DMS114 treated with DMSO at 0.1 percent for 48 hours (cell line): Measurements from ENCODE around the gene MTERF1.
"Not testable (repeated sequence)": the region's sequence is repeated elsewhere in the genome, so short reads cannot be mapped to it uniquely, and the experiment has no call there.

Source experiments
- DNase-seq: peaks from one replicate; lab custom pipeline; 2025; ENCODE audit not compliant: unreplicated experiment; lab: John Stamatoyannopoulos, UW

Gene MTERF1

DNA sequence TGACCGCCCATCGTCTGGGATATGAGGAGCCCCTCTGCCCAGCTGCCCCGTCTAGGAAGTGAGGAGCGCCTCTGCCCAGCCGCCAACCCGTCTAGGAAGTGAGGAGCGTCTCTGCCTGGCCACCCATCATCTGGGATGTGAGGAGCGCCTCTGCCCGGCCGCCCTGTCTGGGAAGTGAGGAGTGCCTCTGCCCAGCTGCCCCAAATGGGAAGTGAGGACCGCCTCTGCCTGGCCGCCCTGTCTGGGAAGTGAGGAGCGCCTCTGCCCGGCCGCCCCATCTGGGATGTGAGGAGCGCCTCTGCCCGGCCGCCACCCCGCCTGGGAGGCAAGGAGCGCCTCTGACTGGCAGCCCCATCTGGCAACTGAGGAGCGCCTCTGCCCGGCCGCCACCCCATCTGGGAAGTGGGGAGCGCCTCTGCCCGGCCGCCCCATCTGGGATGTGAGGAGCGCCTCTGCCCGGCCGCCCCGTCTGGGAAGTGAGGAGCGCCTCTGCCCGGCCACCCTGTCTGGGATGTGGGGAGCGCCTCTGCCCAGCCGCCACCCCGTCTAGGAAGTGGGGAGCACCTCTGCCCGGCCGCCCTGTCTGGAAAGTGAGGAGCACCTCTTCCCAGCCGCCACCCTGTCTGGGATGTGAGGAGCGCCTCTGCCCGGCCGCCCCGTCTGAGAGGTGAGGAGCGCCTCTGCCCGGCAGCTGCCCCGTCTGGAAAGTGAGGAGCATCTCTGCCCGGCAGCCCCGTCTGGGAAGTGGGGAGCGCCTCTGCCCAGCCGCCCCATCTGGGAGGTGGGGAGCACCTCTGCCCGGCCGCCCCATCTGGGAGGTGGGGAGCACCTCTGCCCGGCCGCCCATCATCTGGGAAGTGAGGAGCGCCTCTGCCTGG is 7.1 kb upstream of the MTERF1 start:
- DNase-seq = not testable (repeated sequence)

DNA sequence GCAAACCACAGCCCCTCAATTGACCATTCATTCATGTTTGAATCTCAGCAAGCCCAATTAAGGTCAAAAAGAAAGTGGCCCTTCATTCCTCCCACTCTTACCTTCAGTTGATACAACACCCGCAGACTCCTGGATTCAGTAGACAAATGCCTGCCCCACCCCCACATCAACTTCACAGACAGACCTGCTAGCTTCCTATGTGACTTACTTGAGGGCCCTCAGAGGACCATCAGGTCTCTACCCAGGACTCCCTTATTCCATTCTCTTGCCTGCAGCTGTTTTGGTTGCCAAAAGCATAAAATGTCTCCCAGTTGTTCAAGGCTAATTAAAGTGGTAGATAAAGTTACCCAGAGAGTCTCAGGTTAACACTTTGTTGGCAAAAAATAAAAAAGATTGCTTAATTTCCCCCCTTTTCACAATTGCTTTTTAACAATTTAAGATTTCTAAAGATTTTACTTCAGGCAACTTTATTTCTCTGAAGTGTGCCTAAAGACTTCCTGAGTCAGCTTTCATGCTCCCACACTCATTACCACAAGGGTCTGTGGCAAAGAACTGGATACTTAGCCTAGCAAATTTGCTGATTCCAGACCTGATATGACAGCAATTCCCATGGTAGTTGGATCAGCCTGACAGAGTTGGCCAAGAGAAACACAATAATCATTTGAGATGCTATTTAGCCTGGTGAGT is 3.3 kb upstream of the MTERF1 start:
- DNase-seq = no peak

DNA sequence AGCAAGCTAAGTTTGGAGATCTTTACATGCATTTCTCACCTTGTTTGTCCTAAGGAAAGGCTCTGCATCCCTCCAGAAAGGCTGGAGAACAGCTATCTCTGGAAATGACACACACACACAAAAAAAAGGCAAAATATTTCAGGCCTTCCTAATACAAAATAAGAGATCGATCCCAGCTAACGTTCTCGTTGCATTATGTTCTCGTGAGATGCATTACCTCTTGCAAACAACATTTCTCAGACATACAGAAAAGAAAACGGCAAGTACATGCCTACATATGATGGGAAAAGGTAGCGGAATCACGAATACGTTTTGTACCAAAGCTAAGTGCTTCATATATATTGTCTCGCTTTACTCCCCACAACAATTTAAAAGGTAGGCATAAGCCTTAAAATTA is 488 bp downstream of the MTERF1 start:
- no peak for DNase-seq

DNA sequence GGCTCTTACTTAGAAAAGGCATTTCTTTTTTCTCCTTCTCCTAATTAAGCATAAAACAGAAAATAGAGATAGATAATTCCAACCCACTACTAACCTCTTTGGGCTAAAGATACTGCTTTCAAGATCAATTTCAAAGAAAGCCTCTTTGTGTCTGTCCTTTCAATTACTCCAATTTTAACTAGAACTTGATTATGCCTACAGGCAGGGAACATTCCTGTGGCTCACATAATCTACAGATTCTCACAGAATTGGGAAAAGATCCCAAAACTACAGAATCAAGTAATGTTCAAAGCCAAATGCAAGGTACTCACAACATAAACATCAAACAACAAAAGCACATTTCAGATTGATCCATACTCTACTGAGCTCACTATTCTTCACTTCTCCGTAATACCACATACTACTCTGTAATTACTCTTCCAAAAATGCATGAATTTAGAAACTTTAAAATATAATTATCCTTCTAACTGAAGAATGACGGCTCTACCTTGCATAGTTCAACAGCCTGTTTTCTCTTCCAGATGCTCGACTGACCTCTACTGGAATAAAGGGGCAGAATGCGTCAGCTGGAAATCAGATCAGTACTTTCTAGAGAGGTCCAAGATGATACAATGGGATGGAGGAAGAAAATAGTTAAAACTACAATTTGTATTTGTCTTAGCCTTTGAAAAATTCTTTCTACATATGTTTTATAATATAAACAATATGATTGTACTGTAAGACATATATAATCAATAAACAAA is 3.9 kb downstream of the MTERF1 start:
- DNase-seq = no peak

DNA sequence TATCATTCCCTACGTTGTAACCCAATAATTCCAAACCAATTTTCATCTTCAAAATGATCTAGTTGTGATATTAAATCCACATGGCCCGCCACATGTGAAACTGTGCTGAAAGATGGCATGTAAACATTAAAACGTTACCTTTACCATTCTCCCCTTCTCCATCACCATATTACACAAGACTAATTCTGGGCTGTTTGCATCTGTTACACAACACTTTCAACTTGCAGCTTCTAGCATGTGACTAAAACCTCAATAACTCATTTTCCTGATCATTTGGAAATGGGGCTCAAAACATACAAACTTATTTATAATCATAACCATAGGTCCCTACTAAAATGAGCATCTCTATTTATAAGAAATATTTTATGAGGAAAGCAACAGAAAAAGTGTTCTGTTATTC is 4.7 kb downstream of the MTERF1 start:
- no peak for DNase-seq

DNA sequence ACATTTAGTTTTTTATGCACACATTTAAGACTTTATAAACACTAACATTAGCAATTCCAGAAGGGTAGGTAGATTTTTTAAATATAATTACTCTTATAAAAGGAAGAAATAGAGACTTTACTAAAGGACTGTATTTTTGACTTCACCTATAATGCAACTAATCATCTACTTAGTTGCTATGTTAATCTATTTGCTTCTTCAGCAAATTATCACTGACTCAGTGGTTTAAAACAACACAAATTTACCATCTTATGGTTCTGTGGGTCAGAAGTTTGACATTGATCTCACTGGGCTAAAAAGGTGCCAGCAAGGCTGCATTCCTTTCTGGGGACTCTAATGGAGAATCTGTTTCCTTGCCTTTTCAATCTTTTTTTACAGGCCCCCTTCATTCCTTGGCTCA is 7.6 kb downstream of the MTERF1 start:
- no peak for DNase-seq

DNA sequence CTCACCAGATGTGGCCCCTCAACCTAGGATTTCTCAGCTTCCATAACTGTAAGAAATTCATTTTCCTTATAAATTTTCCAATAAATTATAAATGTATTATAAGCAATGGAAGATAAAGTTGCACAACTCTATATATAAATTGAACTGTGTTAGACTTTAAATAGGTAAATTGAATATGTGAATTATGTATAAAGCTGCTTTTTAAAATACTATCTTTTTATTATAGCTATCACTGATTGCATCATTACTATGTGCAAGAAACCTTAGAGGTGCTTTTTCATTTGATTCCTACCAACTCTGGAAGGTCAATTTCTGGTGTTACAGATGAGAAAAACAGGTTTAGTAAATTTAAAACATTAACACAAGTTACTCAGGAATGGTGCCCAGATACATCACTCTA is 8.4 kb downstream of the MTERF1 start:
- no peak for DNase-seq

DNA sequence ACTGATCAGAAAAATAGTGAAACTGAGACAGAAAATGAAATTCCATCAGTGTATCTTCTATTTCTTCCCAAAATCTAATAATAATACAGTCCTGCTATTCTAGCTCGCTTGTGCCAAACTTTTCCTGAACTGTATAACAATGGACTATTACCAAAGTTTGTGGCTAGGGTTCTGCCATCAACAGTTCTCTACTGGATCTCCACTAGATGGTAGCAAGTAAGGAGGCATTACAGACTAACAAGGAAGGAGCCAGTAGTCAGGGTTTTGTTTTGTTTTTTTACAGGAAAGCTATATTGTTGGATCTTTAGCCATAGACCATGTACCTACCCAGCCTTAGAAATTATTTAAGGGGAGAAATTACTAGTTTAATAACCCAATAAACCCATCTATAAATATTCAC is 10.8 kb downstream of the MTERF1 start:
- no peak for DNase-seq

DNA sequence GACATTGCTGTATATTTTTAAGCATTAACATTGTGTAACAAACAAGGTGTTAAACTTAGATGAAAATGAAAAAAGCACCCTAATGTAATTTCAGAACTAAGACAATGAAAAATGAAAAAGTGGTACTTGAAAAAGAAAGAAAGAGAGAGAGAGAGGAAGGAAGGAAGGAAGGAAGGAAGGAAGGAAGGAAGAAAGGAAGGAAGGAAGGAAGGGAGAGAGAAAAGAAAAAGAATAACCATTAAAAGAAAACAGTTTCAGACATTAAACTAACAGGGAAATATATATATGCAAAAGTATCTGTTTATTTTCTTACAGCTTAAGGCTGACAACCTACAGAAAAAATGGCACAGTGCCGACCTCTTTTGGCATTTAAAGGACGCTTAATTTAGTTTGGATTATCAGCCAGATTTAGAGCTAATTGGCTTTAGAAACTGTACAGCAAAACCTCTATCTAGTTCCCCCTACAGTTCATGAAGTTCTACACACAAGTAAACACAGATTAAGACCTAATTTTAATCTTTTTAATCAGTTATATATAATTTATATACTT is 13.8 kb downstream of the MTERF1 start:
- no peak for DNase-seq

DNA sequence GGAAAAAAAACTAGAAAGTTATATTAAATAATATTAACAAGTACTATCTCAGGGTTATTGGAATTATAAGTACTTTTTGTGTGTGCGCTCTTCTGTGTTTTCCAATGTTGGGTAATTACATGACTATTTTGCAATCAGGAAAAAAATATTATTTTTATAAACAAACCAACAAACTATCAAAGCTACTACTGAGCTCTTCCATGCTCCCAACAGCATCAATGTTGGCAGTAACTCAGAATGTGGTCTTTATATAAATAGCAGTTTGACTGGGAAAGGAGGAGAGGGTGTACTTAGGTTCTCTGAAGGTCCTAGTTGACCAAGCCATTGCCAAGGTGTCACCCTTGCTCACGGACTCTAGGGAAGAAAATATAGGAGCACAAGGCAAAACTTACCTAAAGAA is 15.0 kb downstream of the MTERF1 start:
- no peak for DNase-seq

DNA sequence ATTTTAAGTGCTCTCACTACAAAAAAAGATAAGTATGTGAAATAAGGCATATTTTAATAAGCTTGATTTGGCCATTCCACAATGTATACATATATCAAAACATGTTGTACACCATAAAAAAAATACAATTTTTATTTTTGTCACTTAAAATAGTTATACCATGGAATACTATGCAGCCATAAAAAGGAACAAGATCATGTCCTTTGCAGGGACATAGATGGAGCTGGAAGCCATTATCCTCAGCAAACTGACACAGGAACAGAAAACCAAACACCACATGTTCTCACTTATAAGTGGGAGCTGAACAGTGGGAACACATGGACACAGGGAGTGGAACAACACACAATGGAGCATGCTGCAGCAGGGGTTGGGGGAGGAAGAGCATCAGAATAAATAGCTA is 15.9 kb downstream of the MTERF1 start:
- DNase-seq = not testable (repeated sequence)

DNA sequence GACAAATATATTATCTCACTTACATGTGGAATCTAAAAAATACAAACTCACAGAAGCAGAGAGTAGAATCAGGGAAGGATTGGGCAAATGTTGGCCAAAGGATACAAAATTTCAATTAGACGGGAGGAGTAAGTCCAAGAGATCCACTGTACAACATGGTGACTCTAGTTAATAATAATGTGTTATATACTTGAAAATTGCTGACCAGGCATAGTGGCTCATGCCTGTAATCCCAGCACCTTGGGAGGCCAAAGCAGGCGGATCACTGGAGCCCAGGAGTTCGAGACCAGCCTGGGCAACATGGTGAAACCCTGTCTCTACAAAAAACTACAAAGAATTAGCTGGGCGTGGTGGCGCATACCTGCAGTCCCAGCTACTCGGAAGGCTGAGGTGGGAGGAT is 16.4 kb downstream of the MTERF1 start:
- no peak for DNase-seq

DNA sequence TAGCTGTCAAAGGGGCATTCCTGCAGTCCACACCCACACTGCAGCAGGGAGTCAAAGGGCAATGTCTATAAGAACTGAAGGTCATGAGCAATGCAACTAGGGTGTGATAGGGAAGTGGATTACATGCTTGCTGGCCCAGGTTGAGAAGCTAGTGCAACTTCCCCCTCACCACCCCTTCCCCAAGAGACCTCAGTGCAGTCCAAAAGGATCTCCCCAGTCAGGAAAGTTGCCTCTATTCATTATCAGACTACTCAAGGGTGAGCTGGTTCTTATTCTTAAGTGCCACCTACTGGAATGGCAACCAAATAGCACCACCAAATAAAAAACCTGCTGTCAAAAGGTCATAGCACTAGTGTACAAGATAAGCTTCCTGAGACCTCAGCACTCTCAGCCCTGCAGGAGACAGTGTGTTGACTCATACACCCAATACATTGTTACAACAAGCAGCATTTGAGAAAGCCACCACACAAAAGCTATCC is 28.2 kb downstream of the MTERF1 start:
- no peak for DNase-seq

DNA sequence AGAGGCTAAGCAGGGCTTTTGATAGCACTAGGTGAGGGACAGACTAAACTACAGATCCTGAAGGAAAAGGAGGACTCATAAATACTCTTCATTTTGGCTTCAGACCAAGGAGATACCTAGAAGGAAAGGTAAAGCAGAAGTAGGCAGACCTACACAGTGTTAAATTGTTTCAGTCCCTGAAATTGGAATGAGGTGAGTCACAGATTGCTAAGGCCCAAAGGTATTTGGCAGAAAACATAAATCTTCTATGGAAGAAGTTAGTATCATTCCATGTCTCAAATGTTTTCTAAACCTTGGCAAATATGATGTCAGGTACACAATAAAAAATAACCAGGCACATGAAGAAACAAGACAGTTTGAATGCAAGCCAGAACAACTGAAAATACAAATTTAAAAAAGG is 30.0 kb downstream of the MTERF1 start:
- no peak for DNase-seq

DNA sequence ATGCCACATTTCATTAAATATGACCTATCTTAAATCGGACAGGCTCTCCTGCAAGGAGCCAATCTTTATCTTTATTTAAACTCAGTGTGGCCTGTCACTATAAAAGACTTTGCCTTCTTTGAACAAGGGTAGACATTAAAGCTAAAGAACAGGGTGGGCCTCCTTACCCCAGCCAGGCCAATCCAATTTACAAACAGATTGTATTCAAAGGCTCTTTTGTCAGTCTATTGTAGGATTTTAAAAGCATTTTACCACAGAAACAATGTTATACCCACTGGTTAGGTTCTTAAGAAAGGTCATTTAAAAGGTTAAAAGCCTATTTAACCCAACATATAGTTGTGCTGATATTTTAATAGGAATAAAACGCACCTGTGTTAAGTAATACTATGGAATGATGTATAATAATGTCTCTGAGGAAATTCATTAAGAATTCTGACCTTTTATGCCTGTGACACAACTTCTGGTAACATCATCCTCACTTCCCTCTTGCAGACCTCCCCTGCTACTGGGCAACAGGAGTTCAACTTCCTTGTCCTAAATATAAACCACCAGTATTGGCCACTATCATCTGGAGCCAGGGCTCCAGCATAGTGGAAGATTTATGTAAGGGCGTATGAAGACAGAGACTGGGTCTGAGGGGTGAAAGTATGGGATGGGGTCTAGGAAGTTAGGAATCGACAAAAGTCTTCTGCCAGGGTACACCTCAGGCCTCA is 32.5 kb downstream of the MTERF1 start:
- no peak for DNase-seq

DNA sequence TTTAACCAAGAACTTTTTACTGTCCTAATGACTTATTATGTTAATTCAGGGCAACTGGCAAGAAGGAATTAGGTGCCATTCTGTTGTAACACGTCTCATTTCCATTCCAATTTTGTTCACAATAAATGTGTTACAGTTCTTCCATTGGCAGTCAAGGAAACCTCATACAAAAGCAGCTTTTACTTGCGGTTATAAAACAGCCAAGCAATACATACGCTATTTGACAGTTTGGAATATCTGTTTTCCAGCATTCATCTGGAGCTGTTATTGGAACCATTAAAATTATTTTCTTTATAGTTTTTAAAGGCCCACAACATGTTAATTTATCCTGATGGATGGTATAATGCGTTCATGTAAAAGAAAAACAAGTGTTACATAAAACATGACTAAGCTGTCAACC is 33.3 kb downstream of the MTERF1 start:
- no peak for DNase-seq

DNA sequence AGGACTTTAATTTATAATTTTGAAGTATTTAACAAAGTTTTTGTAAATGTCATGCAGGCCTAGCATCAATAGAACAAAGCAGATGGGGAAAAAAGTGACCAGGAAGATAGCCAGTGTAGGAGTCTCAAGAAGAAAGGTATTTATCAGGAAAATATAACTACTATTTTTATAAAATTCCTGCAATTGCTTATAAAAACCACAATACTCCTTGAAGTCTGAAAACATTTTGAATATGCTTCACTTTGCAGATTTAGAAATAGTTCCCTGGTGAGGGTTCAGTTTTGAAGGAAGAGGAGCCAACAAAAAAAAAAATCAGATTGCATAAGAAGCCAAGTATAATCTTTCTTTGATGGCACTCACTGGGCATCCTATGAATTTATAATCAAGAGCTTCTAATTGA is 34.1 kb downstream of the MTERF1 start:
- no peak for DNase-seq

DNA sequence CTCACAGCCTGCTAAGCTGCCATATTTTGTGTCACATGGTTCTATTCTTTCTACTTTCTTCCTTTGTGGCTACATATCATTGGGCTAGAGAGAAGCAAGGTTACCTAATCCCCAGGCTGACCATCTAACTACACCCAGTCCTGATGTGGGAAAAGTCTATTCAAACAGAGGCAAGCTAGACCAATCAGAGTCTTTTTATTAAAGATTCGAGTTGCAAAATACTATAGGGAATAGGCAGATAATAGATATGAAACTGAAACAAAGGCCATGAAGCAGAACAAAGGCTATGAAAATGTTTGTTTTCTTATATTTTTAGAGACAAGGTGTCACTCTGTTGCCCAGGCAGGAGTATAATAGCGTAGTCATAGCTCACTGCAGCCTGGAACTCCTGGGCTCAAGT is 36.7 kb downstream of the MTERF1 start:
- no peak for DNase-seq

DNA sequence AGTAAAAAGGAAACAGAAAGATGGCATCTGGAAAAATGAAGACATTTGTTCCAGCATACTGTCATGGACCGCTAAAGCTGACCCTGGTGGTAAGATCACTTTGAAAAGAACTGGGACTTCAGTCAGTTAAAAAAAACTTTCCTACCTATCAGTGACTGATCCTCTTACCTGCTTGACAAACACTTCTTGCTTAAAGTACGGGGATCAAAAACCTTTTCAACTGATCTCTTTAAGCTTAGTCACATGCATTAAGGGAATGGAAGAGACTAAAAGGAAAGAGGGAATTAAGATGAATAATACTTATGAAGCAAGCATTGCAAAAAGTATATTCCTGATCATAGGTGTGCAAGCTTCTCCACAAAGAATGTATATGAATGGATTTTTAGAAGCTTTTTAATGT is 42.1 kb downstream of the MTERF1 start:
- DNase-seq = no peak

DNA sequence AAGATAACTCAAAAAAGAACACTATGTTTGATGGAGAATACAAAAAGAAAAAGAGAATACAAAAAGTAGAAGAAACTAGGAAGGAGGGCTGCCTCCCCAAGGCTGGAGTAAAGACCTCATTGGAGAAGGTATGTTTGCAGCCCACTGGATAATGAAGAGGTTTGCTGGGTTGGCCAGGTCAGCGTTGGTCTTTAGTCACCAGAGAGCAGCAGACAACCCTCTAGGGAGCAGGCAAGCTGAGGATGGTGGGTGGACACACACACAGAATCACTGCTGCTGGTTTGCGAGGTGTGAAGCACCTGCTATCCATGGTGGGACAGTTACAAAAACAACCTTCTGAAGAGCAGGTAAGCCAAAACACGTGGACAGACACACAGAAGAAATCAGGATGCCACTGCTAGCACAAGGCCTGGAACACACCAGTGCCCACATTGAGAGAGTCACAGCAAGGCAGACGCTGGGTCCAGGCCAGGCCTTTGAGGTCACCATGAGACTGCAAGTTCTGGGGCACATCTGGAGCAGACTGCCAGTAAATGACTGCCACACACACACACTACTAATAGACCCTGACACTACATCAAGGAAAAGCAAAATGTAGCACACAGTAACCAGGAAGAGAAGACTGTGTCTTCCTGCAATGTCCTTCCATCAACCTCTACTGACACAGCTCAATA is 43.0 kb downstream of the MTERF1 start:
- DNase-seq = no peak
